HL-60 (cell line): Measurements from ENCODE around the gene TRIM23.
"Not testable (repeated sequence)": the region's sequence is repeated elsewhere in the genome, so short reads cannot be mapped to it uniquely, and the experiment has no call there.

Experiments used
- DNase-seq, 2 experiments: peaks; one replicate each; pipeline ENCODE4 v3.0.0-alpha.2; 2010 to 2020; ENCODE audit warnings: low read depth in 1 of 2, low spot score in 1 of 2
- H3K27ac ChIP-seq: fragments of 250-450 bp; sonication (Bioruptor Pico); replicated peaks from 2 replicates; pipeline ENCODE4 v1.5.1; 2020; ENCODE audit warnings: mild to moderate bottlenecking, moderate library complexity
- H3K27me3 ChIP-seq: fragments of 250-450 bp; sonication (Bioruptor Pico); 2 replicates; pipeline ENCODE4 v1.5.1; 2021; ENCODE audit warnings: mild to moderate bottlenecking, moderate library complexity; ENCODE audit not compliant: insufficient read depth, poor library complexity, severe bottlenecking
- H3K4me3 ChIP-seq: replicated peaks from 2 replicates; pipeline ENCODE4 v1.5.1; 2011; ENCODE audit warnings: mild to moderate bottlenecking, control low read depth, low read length; ENCODE audit not compliant: insufficient read depth
- GABPA ChIP-seq: IDR thresholded peaks from 2 replicates; pipeline ENCODE4 v1.6.1; 2012; ENCODE audit warnings: low read depth
- POLR2AphosphoS5 ChIP-seq: IDR thresholded peaks from 2 replicates; pipeline ENCODE4 v1.6.1; 2012; ENCODE audit warnings: low read depth
- SPI1 ChIP-seq: IDR thresholded peaks from 2 replicates; pipeline ENCODE4 v1.6.1; 2012; ENCODE audit warnings: low read depth, mild to moderate bottlenecking, borderline replicate concordance
- TF ChIP-seq, protein P1 (sequence below): IDR thresholded peaks from one replicate; pipeline ENCODE4 v1.5.1; 2011; ENCODE audit warnings: low read length, control low read depth, inconsistent platforms; ENCODE audit not compliant: insufficient read depth
- TF ChIP-seq, protein P2 (sequence below): IDR thresholded peaks from 2 replicates; pipeline ENCODE4 v1.6.1; 2012; ENCODE audit warnings: low read depth; ENCODE audit not compliant: insufficient replicate concordance

The TRIM23 gene

DNA sequence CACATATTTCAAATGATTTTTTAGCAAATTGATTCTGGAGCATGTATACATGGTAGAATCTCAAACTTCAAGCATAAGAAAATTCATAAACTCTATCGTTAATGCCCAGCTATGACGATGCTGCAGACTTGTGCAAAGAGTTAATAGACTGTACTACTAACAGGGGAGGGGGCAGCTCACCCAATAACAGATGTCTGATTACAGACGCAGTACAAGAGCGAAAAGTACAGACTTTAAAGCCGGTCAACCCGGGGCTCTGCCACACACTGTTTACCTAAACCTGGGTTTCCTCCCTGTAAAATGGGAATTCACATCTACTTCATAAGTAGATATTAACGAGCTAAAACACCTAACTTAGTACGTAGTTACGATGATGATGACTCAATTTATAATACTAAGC, 651 bp downstream of the TRIM23 start:
- peak overlapping the region; percentile 91 for H3K4me3 ChIP-seq
- H3K27ac ChIP-seq: peak overlapping the region; percentile 71
- no peak for TF ChIP-seq POLR2AphosphoS5
- no peak for TF ChIP-seq GABPA
- no peak for TF ChIP-seq SPI1
- TF ChIP-seq, protein P1, sequence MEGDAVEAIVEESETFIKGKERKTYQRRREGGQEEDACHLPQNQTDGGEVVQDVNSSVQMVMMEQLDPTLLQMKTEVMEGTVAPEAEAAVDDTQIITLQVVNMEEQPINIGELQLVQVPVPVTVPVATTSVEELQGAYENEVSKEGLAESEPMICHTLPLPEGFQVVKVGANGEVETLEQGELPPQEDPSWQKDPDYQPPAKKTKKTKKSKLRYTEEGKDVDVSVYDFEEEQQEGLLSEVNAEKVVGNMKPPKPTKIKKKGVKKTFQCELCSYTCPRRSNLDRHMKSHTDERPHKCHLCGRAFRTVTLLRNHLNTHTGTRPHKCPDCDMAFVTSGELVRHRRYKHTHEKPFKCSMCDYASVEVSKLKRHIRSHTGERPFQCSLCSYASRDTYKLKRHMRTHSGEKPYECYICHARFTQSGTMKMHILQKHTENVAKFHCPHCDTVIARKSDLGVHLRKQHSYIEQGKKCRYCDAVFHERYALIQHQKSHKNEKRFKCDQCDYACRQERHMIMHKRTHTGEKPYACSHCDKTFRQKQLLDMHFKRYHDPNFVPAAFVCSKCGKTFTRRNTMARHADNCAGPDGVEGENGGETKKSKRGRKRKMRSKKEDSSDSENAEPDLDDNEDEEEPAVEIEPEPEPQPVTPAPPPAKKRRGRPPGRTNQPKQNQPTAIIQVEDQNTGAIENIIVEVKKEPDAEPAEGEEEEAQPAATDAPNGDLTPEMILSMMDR: no peak
- TF ChIP-seq, protein P2, sequence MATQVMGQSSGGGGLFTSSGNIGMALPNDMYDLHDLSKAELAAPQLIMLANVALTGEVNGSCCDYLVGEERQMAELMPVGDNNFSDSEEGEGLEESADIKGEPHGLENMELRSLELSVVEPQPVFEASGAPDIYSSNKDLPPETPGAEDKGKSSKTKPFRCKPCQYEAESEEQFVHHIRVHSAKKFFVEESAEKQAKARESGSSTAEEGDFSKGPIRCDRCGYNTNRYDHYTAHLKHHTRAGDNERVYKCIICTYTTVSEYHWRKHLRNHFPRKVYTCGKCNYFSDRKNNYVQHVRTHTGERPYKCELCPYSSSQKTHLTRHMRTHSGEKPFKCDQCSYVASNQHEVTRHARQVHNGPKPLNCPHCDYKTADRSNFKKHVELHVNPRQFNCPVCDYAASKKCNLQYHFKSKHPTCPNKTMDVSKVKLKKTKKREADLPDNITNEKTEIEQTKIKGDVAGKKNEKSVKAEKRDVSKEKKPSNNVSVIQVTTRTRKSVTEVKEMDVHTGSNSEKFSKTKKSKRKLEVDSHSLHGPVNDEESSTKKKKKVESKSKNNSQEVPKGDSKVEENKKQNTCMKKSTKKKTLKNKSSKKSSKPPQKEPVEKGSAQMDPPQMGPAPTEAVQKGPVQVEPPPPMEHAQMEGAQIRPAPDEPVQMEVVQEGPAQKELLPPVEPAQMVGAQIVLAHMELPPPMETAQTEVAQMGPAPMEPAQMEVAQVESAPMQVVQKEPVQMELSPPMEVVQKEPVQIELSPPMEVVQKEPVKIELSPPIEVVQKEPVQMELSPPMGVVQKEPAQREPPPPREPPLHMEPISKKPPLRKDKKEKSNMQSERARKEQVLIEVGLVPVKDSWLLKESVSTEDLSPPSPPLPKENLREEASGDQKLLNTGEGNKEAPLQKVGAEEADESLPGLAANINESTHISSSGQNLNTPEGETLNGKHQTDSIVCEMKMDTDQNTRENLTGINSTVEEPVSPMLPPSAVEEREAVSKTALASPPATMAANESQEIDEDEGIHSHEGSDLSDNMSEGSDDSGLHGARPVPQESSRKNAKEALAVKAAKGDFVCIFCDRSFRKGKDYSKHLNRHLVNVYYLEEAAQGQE: no peak
- no peak for DNase-seq
- no peaks in the 10 kb centered on the region for H3K27me3 ChIP-seq

DNA sequence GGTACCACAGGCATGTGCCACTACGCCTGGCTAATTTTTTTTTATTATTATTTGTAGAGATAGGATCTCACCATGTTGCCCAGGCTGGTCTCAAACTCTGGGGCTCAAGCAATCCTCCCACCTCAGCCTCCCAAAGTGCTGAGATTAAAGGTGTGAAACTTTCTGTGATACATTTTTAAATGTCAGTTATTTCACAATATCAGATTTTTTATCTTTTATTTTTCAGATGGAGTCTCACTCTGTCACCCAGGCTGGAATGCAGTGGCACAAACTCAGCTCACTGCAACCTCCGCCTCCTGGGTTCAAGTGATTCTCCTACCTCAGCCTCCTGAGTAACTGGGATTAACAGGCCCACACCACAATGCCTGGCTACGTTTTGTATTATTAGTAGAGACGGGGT, 2.2 kb downstream of the TRIM23 start:
- not testable (repeated sequence) for DNase-seq, H3K27me3 ChIP-seq, H3K27ac ChIP-seq, H3K4me3 ChIP-seq

DNA sequence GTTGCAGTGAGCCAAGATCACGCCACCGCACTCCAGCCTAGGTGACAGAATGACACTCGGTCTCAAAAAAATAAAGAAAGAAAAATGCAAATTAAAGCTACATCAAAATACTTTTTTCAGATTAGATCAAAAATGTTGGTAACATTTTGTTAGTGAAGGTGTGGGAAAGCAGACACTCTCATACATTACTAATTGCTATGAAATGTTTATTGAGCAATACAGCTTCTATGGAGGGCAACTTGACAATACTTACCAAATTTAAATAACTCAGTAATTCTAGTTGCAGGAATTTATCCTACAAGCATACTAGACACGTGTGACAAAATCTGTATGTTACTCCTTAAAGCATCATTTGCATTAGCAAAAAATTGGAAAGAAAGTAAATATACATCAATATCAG, 4.1 kb downstream of the TRIM23 start:
- Histone ChIP-seq H3K27ac (no peak overlapping the region), H3K27me3 (no peaks in the 10 kb centered on the region), H3K4me3 (no peak overlapping the region)
- no peak for DNase-seq
- TF ChIP-seq SPI1 (no peak), POLR2AphosphoS5 (no peak), GABPA (no peak)
- TF ChIP-seq, protein P2: no peak
- TF ChIP-seq, protein P1: no peak

- H3K4me3 ChIP-seq: no peak overlapping the region
- no peak overlapping the region for H3K27ac ChIP-seq
- no peak for DNase-seq
- no peaks in the 10 kb centered on the region for H3K27me3 ChIP-seq
- TF ChIP-seq SPI1: no peak
- TF ChIP-seq GABPA: no peak
- TF ChIP-seq, protein P1: no peak
- no peak for TF ChIP-seq POLR2AphosphoS5
- TF ChIP-seq, protein P2: no peak
Measured at GRCh38 chr5:65612298-65612907, 11.7 kb downstream of the TRIM23 start.
